ENCODE measurements around the gene BRSK2. TPM values are rescaled to one million over a fixed set of nuclear protein-coding genes. Genes with fewer than 3 reads are reported as not detected.

Gene BRSK2
- total RNA-seq, 1 donor from 2014 or later, result 49.2 TPM

DNA sequence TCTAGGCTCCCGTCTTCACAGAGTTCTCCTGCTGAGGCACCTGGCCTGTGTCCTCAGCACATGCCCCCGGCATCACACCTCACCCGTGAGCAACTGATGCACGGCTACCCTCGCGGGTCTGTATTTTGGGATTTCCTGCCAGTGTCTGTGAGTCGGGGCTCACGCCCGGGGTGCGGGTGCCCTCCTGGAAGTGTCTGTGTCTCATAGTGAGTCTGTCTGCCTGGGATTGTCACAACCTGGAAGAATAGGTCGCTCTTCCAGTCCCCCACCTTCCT lies 11.4 kb downstream of the BRSK2 start:
- no peak for DNase-seq (ENCODE audit: low spot score, unreplicated experiment)
- Mint-ChIP-seq H3K4me3 (ENCODE audit: low read depth) (no peak overlapping the region), H3K27me3 (no peaks in the 10 kb centered on the region), H3K9me3 (ENCODE audit: low read depth) (no peaks in the 10 kb centered on the region), H3K27ac (no peak overlapping the region), H3K4me1 (ENCODE audit: low read depth) (no peaks in the 10 kb centered on the region), H3K36me3 (ENCODE audit: insufficient read depth) (no peaks in the 10 kb centered on the region)
- TF ChIP-seq CTCF (IDR thresholded peaks at IDR 0.05; ENCODE audit: unreplicated experiment), result no peak

GRCh38 chr11:1401656-1402221 lies 12.0 kb downstream of the BRSK2 start:
- TF ChIP-seq CTCF (IDR thresholded peaks at IDR 0.05; ENCODE audit: unreplicated experiment), result no peak
- no peak overlapping the region for H3K4me3 Mint-ChIP-seq (ENCODE audit: low read depth)
- no peaks in the 10 kb centered on the region for H3K27me3 Mint-ChIP-seq
- no peaks in the 10 kb centered on the region for H3K4me1 Mint-ChIP-seq (ENCODE audit: low read depth)
- no peaks in the 10 kb centered on the region for H3K9me3 Mint-ChIP-seq (ENCODE audit: low read depth)
- no peak overlapping the region for H3K27ac Mint-ChIP-seq
- no peaks in the 10 kb centered on the region for H3K36me3 Mint-ChIP-seq (ENCODE audit: insufficient read depth)
- DNase-seq (ENCODE audit: low spot score, unreplicated experiment), result peak; percentile 79

DNA sequence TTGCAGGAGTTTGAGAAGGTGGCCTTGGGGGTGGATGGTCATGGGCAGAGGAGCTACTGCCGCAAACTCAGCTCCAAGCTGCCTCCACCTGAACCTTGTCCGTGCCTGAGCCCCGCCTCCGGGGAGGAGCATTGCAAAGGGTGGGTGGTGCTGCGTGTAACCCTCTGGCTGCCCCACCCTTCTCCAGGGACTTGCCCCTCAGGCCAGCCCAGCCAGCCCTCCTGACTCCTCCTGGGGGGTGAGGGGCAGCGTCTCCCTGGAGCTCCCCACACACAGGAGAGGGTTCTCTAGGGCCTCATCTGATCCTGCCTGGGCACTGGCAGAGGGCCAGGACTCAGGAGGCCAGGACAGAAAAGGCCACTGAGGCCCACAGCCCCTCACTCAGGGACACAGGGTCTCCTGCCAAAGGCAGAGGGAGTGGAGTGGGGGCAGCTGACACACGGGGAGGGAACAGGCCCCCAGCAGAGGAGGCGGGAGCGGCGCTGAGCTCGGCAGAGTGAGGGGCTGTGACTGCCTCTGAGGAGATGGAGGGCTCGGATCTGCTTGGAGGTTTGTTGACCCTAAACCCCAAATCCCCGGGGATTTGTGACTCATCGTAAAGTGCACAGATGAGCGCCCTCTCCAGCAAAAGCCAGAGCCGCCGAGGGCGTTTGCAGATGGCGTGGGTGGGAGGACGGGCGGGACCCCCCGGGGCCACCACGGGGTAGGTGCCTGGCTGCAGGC lies 12.8 kb downstream of the BRSK2 start:
- Mint-ChIP-seq H3K36me3 (ENCODE audit: insufficient read depth) (no peaks in the 10 kb centered on the region), H3K27me3 (no peaks in the 10 kb centered on the region), H3K4me1 (ENCODE audit: low read depth) (no peaks in the 10 kb centered on the region), H3K27ac (no peak overlapping the region), H3K9me3 (ENCODE audit: low read depth) (no peaks in the 10 kb centered on the region), H3K4me3 (ENCODE audit: low read depth) (no peak overlapping the region)
- no peak for TF ChIP-seq CTCF (IDR thresholded peaks at IDR 0.05; ENCODE audit: unreplicated experiment)
- DNase-seq (ENCODE audit: low spot score, unreplicated experiment), result no peak

- no peak overlapping the region for H3K4me3 Mint-ChIP-seq (ENCODE audit: low read depth)
- H3K27ac Mint-ChIP-seq, result no peak overlapping the region
- no peaks in the 10 kb centered on the region for H3K4me1 Mint-ChIP-seq (ENCODE audit: low read depth)
- no peak for DNase-seq (ENCODE audit: low spot score, unreplicated experiment)
- no peaks in the 10 kb centered on the region for H3K9me3 Mint-ChIP-seq (ENCODE audit: low read depth)
- TF ChIP-seq CTCF (IDR thresholded peaks at IDR 0.05; ENCODE audit: unreplicated experiment), result no peak
- no peaks in the 10 kb centered on the region for H3K36me3 Mint-ChIP-seq (ENCODE audit: insufficient read depth)
- no peaks in the 10 kb centered on the region for H3K27me3 Mint-ChIP-seq
Observed at GRCh38 chr11:1403078-1403620, 13.4 kb downstream of the BRSK2 start.

GRCh38 chr11:1403721-1404460 lies 14.2 kb downstream of the BRSK2 start:
- Mint-ChIP-seq H3K27ac (no peak overlapping the region), H3K4me1 (ENCODE audit: low read depth) (peaks cover 4% of the 10 kb centered on the region), H3K27me3 (no peaks in the 10 kb centered on the region), H3K36me3 (ENCODE audit: insufficient read depth) (no peaks in the 10 kb centered on the region), H3K4me3 (ENCODE audit: low read depth) (no peak overlapping the region), H3K9me3 (ENCODE audit: low read depth) (no peaks in the 10 kb centered on the region)
- TF ChIP-seq CTCF (IDR thresholded peaks at IDR 0.05; ENCODE audit: unreplicated experiment), result no peak
- DNase-seq (ENCODE audit: low spot score, unreplicated experiment), result no peak

All from progenitor cell of endocrine pancreas (in vitro differentiated cells).